HepG2 (cell line): ENCODE measurements around the gene UBAP2L. TPM values are rescaled to one million over a fixed set of nuclear protein-coding genes. Genes with fewer than 3 reads are reported as not detected.

Experiments used
- ARHGAP35 ChIP-seq: sonication (generic); formaldehyde crosslinking; IDR thresholded peaks from 2 replicates; pipeline ENCODE4 v1.9.0; 2022; ENCODE audit warnings: mild to moderate bottlenecking, inconsistent platforms, moderate library complexity, missing genetic modification reagents, borderline replicate concordance
- ARNT ChIP-seq: fragments of 450-650 bp; IDR thresholded peaks from 2 replicates; pipeline ENCODE4 v1.6.1; 2017
- KDM5A ChIP-seq: fragments of 200-600 bp; sonication (generic); IDR thresholded peaks from 2 replicates; pipeline ENCODE4 v1.7.0; 2018; ENCODE audit warnings: antibody characterized with exemption, mild to moderate bottlenecking, low read length, borderline replicate concordance
- MYC ChIP-seq: sonication (generic); formaldehyde crosslinking; IDR thresholded peaks from 2 replicates; pipeline ENCODE4 v1.9.0; 2021; ENCODE audit warnings: missing genetic modification reagents, borderline replicate concordance
- NFYC ChIP-seq: IDR thresholded peaks from 2 replicates; pipeline ENCODE4 v1.6.1; 2016; ENCODE audit warnings: missing genetic modification reagents, missing compliant biosample characterization
- REL ChIP-seq: sonication (generic); formaldehyde crosslinking; conservative IDR thresholded peaks from 2 replicates; pipeline ENCODE4 v1.8.0; 2022; ENCODE audit warnings: mild to moderate bottlenecking, missing genetic modification reagents, moderate library complexity
- TMF1 ChIP-seq: sonication (generic); formaldehyde crosslinking; IDR thresholded peaks from 2 replicates; pipeline ENCODE4 v1.8.1; 2022; ENCODE audit warnings: low read depth, missing genetic modification reagents
- TP53 ChIP-seq: sonication (generic); formaldehyde crosslinking; conservative IDR thresholded peaks from 2 replicates; pipeline ENCODE4 v1.4.0; 2020; ENCODE audit warnings: missing genetic modification reagents
- ZBTB25 ChIP-seq: IDR thresholded peaks from 2 replicates; pipeline ENCODE4 v1.6.1; 2018; ENCODE audit warnings: missing genetic modification reagents
- ZFP36L1 ChIP-seq: sonication (generic); formaldehyde crosslinking; IDR thresholded peaks from 2 replicates; pipeline ENCODE4 v1.8.0; 2022; ENCODE audit warnings: mild to moderate bottlenecking, missing genetic modification reagents, moderate library complexity
- ZFP91 ChIP-seq: sonication (generic); formaldehyde crosslinking; IDR thresholded peaks from 2 replicates; pipeline ENCODE4 v1.9.0; 2022; ENCODE audit warnings: missing genetic modification reagents, mild to moderate bottlenecking, borderline replicate concordance
- ZNF292 ChIP-seq: sonication (generic); formaldehyde crosslinking; IDR thresholded peaks from 2 replicates; pipeline ENCODE4 v1.8.1; 2022; ENCODE audit warnings: mild to moderate bottlenecking, low read depth, missing genetic modification reagents, borderline replicate concordance
- ZNF30 ChIP-seq: sonication (generic); formaldehyde crosslinking; IDR thresholded peaks from 2 replicates; pipeline ENCODE4 v1.5.0; 2020; ENCODE audit warnings: mild to moderate bottlenecking, missing genetic modification reagents
- polyA plus RNA-seq, 8 experiments: library from polyadenylated mRNA; depleted of rRNA in 3 of 8; stranded (reverse) in 7 of 8; unstranded in 1 of 8; fragments of >200 nt; fragmentation: Illumina TruSeq in 4 of 8; extraction: Trizol in 4 of 8; gene quantifications; 2 replicates each; pipeline versions ENCODE4 v1.2.1 to v1.2.3, GENCODE V29; 2011 to 2016; ENCODE audit warnings: low read depth in 4 of 8, missing spikeins in 1 of 8, mixed read lengths in 1 of 8; ENCODE audit not compliant: insufficient read depth in 1 of 8
- total RNA-seq, 5 experiments: library from RNA; depleted of rRNA; stranded (reverse); fragments of >200 nt; fragmentation: Illumina TruSeq; extraction: Trizol; gene quantifications; 2 replicates each; pipeline ENCODE4 v1.2.3, GENCODE V29; 2016; ENCODE audit warnings: low read depth in 1 of 5
- TF ChIP-seq, protein P1 (sequence below): fragments of 450-650 bp; IDR thresholded peaks from 2 replicates; pipeline ENCODE4 v1.6.1; 2017; ENCODE audit warnings: mild to moderate bottlenecking
- TF ChIP-seq, protein P2 (sequence below): sonication (generic); formaldehyde crosslinking; conservative IDR thresholded peaks from 2 replicates; pipeline ENCODE4 v1.8.0; 2022; ENCODE audit warnings: mild to moderate bottlenecking, moderate library complexity, missing genetic modification reagents
- TF ChIP-seq, protein P3 (sequence below): sonication (generic); formaldehyde crosslinking; IDR thresholded peaks from 2 replicates; pipeline ENCODE4 v1.4.0; 2020; ENCODE audit warnings: missing genetic modification reagents; ENCODE audit errors: not compliant biosample characterization
- TF ChIP-seq, protein P4 (sequence below): sonication (generic); formaldehyde crosslinking; IDR thresholded peaks from 2 replicates; pipeline ENCODE4 v1.8.0; 2022; ENCODE audit warnings: missing genetic modification reagents, mild to moderate bottlenecking, moderate library complexity, borderline replicate concordance

The UBAP2L gene
- total and polyA plus RNA-seq, 2 of the 13 experiments (the other 11 are each of a cell fraction or from before 2014, with no cell fraction given), result 74.2 to 159 TPM

- TF ChIP-seq, protein P1, sequence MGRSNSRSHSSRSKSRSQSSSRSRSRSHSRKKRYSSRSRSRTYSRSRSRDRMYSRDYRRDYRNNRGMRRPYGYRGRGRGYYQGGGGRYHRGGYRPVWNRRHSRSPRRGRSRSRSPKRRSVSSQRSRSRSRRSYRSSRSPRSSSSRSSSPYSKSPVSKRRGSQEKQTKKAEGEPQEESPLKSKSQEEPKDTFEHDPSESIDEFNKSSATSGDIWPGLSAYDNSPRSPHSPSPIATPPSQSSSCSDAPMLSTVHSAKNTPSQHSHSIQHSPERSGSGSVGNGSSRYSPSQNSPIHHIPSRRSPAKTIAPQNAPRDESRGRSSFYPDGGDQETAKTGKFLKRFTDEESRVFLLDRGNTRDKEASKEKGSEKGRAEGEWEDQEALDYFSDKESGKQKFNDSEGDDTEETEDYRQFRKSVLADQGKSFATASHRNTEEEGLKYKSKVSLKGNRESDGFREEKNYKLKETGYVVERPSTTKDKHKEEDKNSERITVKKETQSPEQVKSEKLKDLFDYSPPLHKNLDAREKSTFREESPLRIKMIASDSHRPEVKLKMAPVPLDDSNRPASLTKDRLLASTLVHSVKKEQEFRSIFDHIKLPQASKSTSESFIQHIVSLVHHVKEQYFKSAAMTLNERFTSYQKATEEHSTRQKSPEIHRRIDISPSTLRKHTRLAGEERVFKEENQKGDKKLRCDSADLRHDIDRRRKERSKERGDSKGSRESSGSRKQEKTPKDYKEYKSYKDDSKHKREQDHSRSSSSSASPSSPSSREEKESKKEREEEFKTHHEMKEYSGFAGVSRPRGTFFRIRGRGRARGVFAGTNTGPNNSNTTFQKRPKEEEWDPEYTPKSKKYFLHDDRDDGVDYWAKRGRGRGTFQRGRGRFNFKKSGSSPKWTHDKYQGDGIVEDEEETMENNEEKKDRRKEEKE, result no peak
- TF ChIP-seq ARHGAP35 (CRISPR knock-in tag) (peak; percentile 80; the same call in 1 of the 2 replicates), TMF1 (CRISPR knock-in tag) (peak; percentile 83; the same call in 1 of the 2 replicates), KDM5A (0 out of 2 replicates have a peak, but pooled peaks have one; percentile 22), ZNF30 (CRISPR knock-in tag) (no peak), ZBTB25 (CRISPR knock-in tag) (peak; percentile 62; the same call in 1 of the 2 replicates), ZNF292 (CRISPR knock-in tag) (no peak), TP53 (CRISPR knock-in tag) (0 out of 2 replicates have a peak, but pooled peaks have one; percentile 70), ZFP91 (CRISPR knock-in tag) (peak; percentile 89; the same call in 1 of the 2 replicates), MYC (CRISPR knock-in tag) (peak; percentile 68; the same call in 1 of the 2 replicates), ZFP36L1 (CRISPR knock-in tag) (peak; percentile 96), ARNT (no peak), NFYC (peak; percentile 83), REL (CRISPR knock-in tag) (peak; percentile 82; the same call in 1 of the 2 replicates)
- TF ChIP-seq, protein P2, sequence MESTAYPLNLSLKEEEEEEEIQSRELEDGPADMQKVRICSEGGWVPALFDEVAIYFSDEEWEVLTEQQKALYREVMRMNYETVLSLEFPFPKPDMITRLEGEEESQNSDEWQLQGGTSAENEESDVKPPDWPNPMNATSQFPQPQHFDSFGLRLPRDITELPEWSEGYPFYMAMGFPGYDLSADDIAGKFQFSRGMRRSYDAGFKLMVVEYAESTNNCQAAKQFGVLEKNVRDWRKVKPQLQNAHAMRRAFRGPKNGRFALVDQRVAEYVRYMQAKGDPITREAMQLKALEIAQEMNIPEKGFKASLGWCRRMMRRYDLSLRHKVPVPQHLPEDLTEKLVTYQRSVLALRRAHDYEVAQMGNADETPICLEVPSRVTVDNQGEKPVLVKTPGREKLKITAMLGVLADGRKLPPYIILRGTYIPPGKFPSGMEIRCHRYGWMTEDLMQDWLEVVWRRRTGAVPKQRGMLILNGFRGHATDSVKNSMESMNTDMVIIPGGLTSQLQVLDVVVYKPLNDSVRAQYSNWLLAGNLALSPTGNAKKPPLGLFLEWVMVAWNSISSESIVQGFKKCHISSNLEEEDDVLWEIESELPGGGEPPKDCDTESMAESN, result peak; percentile 91
- TF ChIP-seq, protein P3, sequence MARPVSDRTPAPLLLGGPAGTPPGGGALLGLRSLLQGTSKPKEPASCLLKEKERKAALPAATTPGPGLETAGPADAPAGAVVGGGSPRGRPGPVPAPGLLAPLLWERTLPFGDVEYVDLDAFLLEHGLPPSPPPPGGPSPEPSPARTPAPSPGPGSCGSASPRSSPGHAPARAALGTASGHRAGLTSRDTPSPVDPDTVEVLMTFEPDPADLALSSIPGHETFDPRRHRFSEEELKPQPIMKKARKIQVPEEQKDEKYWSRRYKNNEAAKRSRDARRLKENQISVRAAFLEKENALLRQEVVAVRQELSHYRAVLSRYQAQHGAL (CRISPR knock-in tag), result no peak
- TF ChIP-seq, protein P4, sequence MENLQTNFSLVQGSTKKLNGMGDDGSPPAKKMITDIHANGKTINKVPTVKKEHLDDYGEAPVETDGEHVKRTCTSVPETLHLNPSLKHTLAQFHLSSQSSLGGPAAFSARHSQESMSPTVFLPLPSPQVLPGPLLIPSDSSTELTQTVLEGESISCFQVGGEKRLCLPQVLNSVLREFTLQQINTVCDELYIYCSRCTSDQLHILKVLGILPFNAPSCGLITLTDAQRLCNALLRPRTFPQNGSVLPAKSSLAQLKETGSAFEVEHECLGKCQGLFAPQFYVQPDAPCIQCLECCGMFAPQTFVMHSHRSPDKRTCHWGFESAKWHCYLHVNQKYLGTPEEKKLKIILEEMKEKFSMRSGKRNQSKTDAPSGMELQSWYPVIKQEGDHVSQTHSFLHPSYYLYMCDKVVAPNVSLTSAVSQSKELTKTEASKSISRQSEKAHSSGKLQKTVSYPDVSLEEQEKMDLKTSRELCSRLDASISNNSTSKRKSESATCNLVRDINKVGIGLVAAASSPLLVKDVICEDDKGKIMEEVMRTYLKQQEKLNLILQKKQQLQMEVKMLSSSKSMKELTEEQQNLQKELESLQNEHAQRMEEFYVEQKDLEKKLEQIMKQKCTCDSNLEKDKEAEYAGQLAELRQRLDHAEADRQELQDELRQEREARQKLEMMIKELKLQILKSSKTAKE, result peak; percentile 55
Observed at GRCh38 chr1:154183046-154183915, 37.5 kb upstream of the UBAP2L start (continued).
